ENCODE measurements around the gene RYR2.

RYR2 gene

GRCh38 chr1:237858992-237859391, 817.0 kb downstream of the RYR2 start:
- DNase-seq (ENCODE audit: low read depth in 3 of 3), result no peak

GRCh38 chr1:237861944-237862343, 820.0 kb downstream of the RYR2 start:
- no peak for DNase-seq (ENCODE audit: low read depth in 3 of 3)

GRCh38 chr1:237863234-237863633, 821.2 kb downstream of the RYR2 start:
- no peak for DNase-seq (ENCODE audit: low read depth in 3 of 3)

- DNase-seq (ENCODE audit: low read depth in 3 of 3), result peak in 2 of 3 donors; percentile 1 to 8
These were observed 822.6 kb downstream of the RYR2 start for GRCh38 chr1:237864338-237865244.

- DNase-seq (ENCODE audit: low read depth in 3 of 3), result no peak
These were observed 825.5 kb downstream of the RYR2 start for GRCh38 chr1:237867380-237867888.

- DNase-seq (ENCODE audit: low read depth in 3 of 3), result no peak
These were observed 827.0 kb downstream of the RYR2 start for GRCh38 chr1:237868817-237869600.

GRCh38 chr1:237873487-237874211, 831.7 kb downstream of the RYR2 start:
- peak in 1 of 3 donors; percentile 2 for DNase-seq (ENCODE audit: low read depth in 3 of 3)

GRCh38 chr1:237875291-237875690, 833.3 kb downstream of the RYR2 start:
- no peak for DNase-seq (ENCODE audit: low read depth in 3 of 3)

- DNase-seq (ENCODE audit: low read depth in 3 of 3), result no peak
These were observed 835.6 kb downstream of the RYR2 start for GRCh38 chr1:237877631-237878030.

GRCh38 chr1:237878406-237878805, 836.4 kb downstream of the RYR2 start:
- DNase-seq (ENCODE audit: low read depth in 3 of 3), result no peak

- DNase-seq (ENCODE audit: low read depth in 3 of 3), result no peak
These were observed 837.2 kb downstream of the RYR2 start for GRCh38 chr1:237879195-237879594.
